HL-60 (cell line): ENCODE data around the gene TACC2.

Experiments used
- GABPA ChIP-seq: IDR thresholded peaks from 2 replicates; pipeline ENCODE4 v1.6.1; 2012; ENCODE audit warnings: low read depth
- POLR2AphosphoS5 ChIP-seq: IDR thresholded peaks from 2 replicates; pipeline ENCODE4 v1.6.1; 2012; ENCODE audit warnings: low read depth
- TF ChIP-seq, protein P1 (sequence below): IDR thresholded peaks from one replicate; pipeline ENCODE4 v1.5.1; 2011; ENCODE audit warnings: low read length, control low read depth, inconsistent platforms; ENCODE audit not compliant: insufficient read depth

DNA sequence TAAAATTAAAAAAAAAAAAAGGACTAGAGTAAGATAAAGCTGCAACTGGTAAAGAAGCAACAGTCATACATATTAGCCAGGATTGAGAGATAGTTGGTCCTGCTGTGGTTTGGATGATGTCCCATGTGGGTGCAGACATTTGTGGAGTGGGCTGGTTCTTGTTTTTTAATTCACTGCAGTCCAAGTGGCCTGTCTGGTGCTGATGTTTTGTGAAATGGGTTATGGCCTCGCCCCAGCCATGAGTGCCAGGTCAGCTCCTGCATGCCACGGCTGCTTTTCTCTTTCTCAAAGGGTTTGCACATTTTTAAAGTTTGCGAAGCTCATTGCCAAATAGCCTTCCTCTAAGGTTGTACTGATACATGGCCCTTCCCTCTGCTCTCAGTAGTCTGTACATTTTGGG is 268.1 kb downstream of the TACC2 start:
- TF ChIP-seq POLR2AphosphoS5 (no peak), GABPA (no peak)
- TF ChIP-seq, protein P1, sequence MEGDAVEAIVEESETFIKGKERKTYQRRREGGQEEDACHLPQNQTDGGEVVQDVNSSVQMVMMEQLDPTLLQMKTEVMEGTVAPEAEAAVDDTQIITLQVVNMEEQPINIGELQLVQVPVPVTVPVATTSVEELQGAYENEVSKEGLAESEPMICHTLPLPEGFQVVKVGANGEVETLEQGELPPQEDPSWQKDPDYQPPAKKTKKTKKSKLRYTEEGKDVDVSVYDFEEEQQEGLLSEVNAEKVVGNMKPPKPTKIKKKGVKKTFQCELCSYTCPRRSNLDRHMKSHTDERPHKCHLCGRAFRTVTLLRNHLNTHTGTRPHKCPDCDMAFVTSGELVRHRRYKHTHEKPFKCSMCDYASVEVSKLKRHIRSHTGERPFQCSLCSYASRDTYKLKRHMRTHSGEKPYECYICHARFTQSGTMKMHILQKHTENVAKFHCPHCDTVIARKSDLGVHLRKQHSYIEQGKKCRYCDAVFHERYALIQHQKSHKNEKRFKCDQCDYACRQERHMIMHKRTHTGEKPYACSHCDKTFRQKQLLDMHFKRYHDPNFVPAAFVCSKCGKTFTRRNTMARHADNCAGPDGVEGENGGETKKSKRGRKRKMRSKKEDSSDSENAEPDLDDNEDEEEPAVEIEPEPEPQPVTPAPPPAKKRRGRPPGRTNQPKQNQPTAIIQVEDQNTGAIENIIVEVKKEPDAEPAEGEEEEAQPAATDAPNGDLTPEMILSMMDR = no peak
